Measurements from ENCODE around the gene MTG2. TPM values are rescaled to one million over a fixed set of nuclear protein-coding genes. Genes with fewer than 3 reads are reported as not detected.

Gene MTG2
- total and polyA plus RNA-seq, 2 of the 13 experiments (the other 11 are each of a cell fraction or from before 2014, with no cell fraction given), result 20.4 to 37.8 TPM

DNA sequence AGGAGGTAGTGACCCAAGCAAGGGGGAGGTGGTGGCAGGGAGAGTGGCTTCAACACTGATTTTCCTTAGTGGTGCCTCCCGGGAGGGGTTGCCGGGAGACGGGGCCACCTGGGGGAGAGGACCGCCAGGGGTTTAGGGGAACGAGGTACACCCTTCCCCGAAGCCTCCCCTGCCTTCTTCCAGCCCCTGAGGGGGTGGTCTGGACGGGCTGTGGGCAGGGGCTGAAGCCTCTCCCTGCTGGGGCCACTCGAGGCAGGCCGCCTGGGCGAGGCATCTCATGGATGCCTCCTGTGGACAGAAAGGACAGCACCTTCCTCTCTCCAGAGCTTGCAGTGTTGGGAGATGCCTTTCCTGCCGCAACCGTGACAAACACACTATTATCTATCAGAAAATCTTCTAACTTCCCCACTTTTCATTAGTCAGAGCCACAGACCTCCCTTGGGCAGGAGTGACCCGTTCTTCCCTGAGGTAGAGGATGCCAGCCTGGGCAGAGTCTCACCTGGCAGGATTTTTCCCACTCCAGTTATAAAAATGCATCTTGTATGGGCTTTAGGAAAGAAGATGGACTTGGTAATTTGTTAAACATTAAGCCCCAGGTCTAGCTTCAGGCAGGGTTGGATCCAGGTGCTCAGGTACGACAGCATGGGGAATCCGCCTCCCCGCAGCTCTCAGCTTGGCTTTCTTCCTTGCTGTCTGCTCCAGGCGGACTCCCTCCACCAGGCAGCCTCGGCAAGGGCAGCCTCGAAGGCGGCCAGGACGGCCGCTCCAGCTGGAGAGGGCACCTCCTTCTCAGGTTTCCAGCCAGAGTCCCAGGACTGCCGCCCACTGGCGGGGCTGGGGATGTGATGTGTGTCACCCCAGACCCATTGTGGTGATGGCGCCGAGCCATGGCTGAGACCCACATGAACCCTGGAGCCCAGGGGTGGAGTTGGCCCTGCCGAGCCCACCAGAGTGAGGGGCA lies 26.2 kb downstream of the MTG2 start (continued):
- TF ChIP-seq, protein P1, sequence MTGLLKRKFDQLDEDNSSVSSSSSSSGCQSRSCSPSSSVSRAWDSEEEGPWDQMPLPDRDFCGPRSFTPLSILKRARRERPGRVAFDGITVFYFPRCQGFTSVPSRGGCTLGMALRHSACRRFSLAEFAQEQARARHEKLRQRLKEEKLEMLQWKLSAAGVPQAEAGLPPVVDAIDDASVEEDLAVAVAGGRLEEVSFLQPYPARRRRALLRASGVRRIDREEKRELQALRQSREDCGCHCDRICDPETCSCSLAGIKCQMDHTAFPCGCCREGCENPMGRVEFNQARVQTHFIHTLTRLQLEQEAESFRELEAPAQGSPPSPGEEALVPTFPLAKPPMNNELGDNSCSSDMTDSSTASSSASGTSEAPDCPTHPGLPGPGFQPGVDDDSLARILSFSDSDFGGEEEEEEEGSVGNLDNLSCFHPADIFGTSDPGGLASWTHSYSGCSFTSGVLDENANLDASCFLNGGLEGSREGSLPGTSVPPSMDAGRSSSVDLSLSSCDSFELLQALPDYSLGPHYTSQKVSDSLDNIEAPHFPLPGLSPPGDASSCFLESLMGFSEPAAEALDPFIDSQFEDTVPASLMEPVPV (CRISPR knock-in tag; IDR thresholded peaks at IDR 0.05), result no peak; the same call in 1 of the 2 replicates
- TF ChIP-seq SAFB2 (CRISPR knock-in tag; IDR thresholded peaks at IDR 0.05; ENCODE audit: borderline replicate concordance, low read depth) (0 out of 2 replicates have a peak, but pooled peaks have one; percentile 16), ZFX (CRISPR knock-in tag; IDR thresholded peaks at IDR 0.05; ENCODE audit: low read depth) (no peak), HMG20A (CRISPR knock-in tag; IDR thresholded peaks at IDR 0.05; ENCODE audit: borderline replicate concordance) (no peak), NFYC (CRISPR knock-in tag; IDR thresholded peaks at IDR 0.05) (no peak), ZKSCAN8 (CRISPR knock-in tag; IDR thresholded peaks at IDR 0.05; ENCODE audit: borderline replicate concordance) (no peak), KLF9 (CRISPR knock-in tag; IDR thresholded peaks at IDR 0.05; ENCODE audit: low read depth) (no peak), ZMAT3 (CRISPR knock-in tag; conservative IDR thresholded peaks at IDR 0.05) (no peak), BORCS8-MEF2B (CRISPR knock-in tag; IDR thresholded peaks at IDR 0.05) (0 out of 2 replicates have a peak, but pooled peaks have one; percentile 25), RNF2 (conservative IDR thresholded peaks at IDR 0.05; ENCODE audit: low read depth) (no peak), NCOA5 (CRISPR knock-in tag; IDR thresholded peaks at IDR 0.05) (no peak), ATF7-NPFF (CRISPR knock-in tag; IDR thresholded peaks at IDR 0.05; ENCODE audit: low read depth) (no peak), ZNF3 (CRISPR knock-in tag; IDR thresholded peaks at IDR 0.05) (no peak)
- TF ChIP-seq, protein P2, sequence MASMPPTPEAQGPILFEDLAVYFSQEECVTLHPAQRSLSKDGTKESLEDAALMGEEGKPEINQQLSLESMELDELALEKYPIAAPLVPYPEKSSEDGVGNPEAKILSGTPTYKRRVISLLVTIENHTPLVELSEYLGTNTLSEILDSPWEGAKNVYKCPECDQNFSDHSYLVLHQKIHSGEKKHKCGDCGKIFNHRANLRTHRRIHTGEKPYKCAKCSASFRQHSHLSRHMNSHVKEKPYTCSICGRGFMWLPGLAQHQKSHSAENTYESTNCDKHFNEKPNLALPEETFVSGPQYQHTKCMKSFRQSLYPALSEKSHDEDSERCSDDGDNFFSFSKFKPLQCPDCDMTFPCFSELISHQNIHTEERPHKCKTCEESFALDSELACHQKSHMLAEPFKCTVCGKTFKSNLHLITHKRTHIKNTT (CRISPR knock-in tag; IDR thresholded peaks at IDR 0.05), result no peak
- TF ChIP-seq, protein P3, sequence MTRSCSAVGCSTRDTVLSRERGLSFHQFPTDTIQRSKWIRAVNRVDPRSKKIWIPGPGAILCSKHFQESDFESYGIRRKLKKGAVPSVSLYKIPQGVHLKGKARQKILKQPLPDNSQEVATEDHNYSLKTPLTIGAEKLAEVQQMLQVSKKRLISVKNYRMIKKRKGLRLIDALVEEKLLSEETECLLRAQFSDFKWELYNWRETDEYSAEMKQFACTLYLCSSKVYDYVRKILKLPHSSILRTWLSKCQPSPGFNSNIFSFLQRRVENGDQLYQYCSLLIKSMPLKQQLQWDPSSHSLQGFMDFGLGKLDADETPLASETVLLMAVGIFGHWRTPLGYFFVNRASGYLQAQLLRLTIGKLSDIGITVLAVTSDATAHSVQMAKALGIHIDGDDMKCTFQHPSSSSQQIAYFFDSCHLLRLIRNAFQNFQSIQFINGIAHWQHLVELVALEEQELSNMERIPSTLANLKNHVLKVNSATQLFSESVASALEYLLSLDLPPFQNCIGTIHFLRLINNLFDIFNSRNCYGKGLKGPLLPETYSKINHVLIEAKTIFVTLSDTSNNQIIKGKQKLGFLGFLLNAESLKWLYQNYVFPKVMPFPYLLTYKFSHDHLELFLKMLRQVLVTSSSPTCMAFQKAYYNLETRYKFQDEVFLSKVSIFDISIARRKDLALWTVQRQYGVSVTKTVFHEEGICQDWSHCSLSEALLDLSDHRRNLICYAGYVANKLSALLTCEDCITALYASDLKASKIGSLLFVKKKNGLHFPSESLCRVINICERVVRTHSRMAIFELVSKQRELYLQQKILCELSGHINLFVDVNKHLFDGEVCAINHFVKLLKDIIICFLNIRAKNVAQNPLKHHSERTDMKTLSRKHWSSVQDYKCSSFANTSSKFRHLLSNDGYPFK (CRISPR knock-in tag; IDR thresholded peaks at IDR 0.05; ENCODE audit: borderline replicate concordance), result 0 out of 2 replicates have a peak, but pooled peaks have one; percentile 18
- TF ChIP-seq, protein P4, sequence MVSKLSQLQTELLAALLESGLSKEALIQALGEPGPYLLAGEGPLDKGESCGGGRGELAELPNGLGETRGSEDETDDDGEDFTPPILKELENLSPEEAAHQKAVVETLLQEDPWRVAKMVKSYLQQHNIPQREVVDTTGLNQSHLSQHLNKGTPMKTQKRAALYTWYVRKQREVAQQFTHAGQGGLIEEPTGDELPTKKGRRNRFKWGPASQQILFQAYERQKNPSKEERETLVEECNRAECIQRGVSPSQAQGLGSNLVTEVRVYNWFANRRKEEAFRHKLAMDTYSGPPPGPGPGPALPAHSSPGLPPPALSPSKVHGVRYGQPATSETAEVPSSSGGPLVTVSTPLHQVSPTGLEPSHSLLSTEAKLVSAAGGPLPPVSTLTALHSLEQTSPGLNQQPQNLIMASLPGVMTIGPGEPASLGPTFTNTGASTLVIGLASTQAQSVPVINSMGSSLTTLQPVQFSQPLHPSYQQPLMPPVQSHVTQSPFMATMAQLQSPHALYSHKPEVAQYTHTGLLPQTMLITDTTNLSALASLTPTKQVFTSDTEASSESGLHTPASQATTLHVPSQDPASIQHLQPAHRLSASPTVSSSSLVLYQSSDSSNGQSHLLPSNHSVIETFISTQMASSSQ (IDR thresholded peaks at IDR 0.05; ENCODE audit: low read depth), result 0 out of 2 replicates have a peak, but pooled peaks have one; percentile 15
- TF ChIP-seq, protein P4 (CRISPR knock-in tag; IDR thresholded peaks at IDR 0.05; ENCODE audit: borderline replicate concordance), result no peak; the same call in 1 of the 2 replicates

Measured in HepG2 (cell line).